GM12801 (cell line): ENCODE measurements around the gene AMPH.

Experiments
- CTCF ChIP-seq: IDR thresholded peaks from one replicate; pipeline ENCODE4 v1.5.1; 2011; ENCODE audit warnings: control low read depth; ENCODE audit not compliant: insufficient read length; ENCODE audit errors: extremely low read depth

The AMPH gene

GRCh38 chr7:38525857-38526256 is 105.3 kb downstream of the AMPH start:
- TF ChIP-seq CTCF = no peak

GRCh38 chr7:38524786-38525185 is 106.4 kb downstream of the AMPH start:
- TF ChIP-seq CTCF = no peak

- TF ChIP-seq CTCF = no peak
These were observed 110.4 kb downstream of the AMPH start for GRCh38 chr7:38520741-38521140.

- no peak for TF ChIP-seq CTCF
These were observed 112.6 kb downstream of the AMPH start for GRCh38 chr7:38518541-38518940.

GRCh38 chr7:38512704-38513103 is 118.5 kb downstream of the AMPH start:
- no peak for TF ChIP-seq CTCF

- no peak for TF ChIP-seq CTCF
These were observed 118.9 kb downstream of the AMPH start for GRCh38 chr7:38512291-38512690.

- no peak for TF ChIP-seq CTCF
These were observed 123.8 kb downstream of the AMPH start for GRCh38 chr7:38507384-38507783.

GRCh38 chr7:38506756-38507155 is 124.4 kb downstream of the AMPH start:
- no peak for TF ChIP-seq CTCF
